Sigmoid colon (tissue), 7 donors: ENCODE results near the gene METTL22. TPM values are rescaled to one million over a fixed set of nuclear protein-coding genes. Genes with fewer than 3 reads are reported as not detected.

Experiments
- DNase-seq: peaks from one replicate; pipeline ENCODE4 v3.0.0-alpha.2; 2019
- H3K27ac ChIP-seq, 4 donors: fragments of 200-600 bp; sonication (generic); one replicate each; pipeline ENCODE4 v1.5.1; 2016 to 2019; ENCODE audit warnings: mild to moderate bottlenecking in 1 of 4
- H3K27me3 ChIP-seq, 3 donors: fragments of 200-600 bp; sonication (generic); one replicate each; pipeline ENCODE4 v1.5.1; 2019; ENCODE audit warnings: mild to moderate bottlenecking in 1 of 3
- H3K36me3 ChIP-seq, 4 donors: fragments of 200-600 bp; sonication (generic); one replicate each; pipeline ENCODE4 v1.5.1; 2016 to 2019
- H3K4me1 ChIP-seq, 4 donors: fragments of 200-600 bp; sonication (generic); one replicate each; pipeline ENCODE4 v1.5.1; 2017 to 2019
- H3K4me3 ChIP-seq, 4 donors: fragments of 200-600 bp; sonication (generic); one replicate each; pipeline ENCODE4 v1.5.1; 2017 to 2019; ENCODE audit warnings: mild to moderate bottlenecking in 2 of 4, moderate library complexity in 1 of 4
- H3K9me3 ChIP-seq, 4 donors: fragments of 200-600 bp in 3 of 4; sonication (generic) in 3 of 4; one replicate each; pipeline versions ENCODE4 v1.5.1 to v1.6.1; 2013 to 2019
- EP300 ChIP-seq, 4 donors: sonication (generic); formaldehyde crosslinking; IDR thresholded peaks; one replicate each; pipeline ENCODE4 v1.6.1; 2017; ENCODE audit warnings: antibody characterized with exemption in 4 of 4
- POLR2A ChIP-seq, 2 donors: fragments of 450-650 bp; IDR thresholded peaks; one replicate each; pipeline ENCODE4 v1.6.1; 2016; ENCODE audit warnings: antibody characterized with exemption in 2 of 2, mild to moderate bottlenecking in 2 of 2, moderate library complexity in 2 of 2
- POLR2AphosphoS5 ChIP-seq, 4 donors: sonication (generic); formaldehyde crosslinking; IDR thresholded peaks; one replicate each; pipeline ENCODE4 v1.6.1; 2017; ENCODE audit warnings: antibody characterized with exemption in 4 of 4
- WGBS, 2 donors: extraction: QIAGEN DNeasy Blood & Tissue Kit; methylation state at CpG; one replicate each; pipeline ENCODE4 v1.1.7; 2013; 5-methylcytosine and 5-hydroxymethylcytosine counted together
- intact Hi-C: fragments of 100-400 bp; cut with DNase I; formaldehyde crosslinking; loops from one replicate; pipeline ENCODE4 v1.15.1; 2023
- polyA plus RNA-seq, 3 donors: library from polyadenylated mRNA; stranded (reverse); fragments of 200-250 nt; gene quantifications; one replicate each; pipeline ENCODE4 v1.2.3, GENCODE V29; 2013
- total RNA-seq, 4 donors: library from RNA; depleted of rRNA; stranded (reverse); fragments of >200 nt; gene quantifications; one replicate each; pipeline ENCODE4 v1.1.0, GENCODE V29; 2016
- TF ChIP-seq, protein P1 (sequence below), 4 experiments: fragments of 450-650 bp in 3 of 4; fragments of 200-600 bp in 1 of 4; IDR thresholded peaks; one replicate each; pipeline ENCODE4 v1.5.1; 2016 to 2019; ENCODE audit warnings: antibody characterized with exemption in 4 of 4, mild to moderate bottlenecking in 3 of 4, moderate library complexity in 2 of 4
- donor health status: healthy with polysubstance abuse.
- donor health status: Bipolar disorder and iron deficiency.
- donor health status: healthy.

METTL22 gene
- total and polyA plus RNA-seq, 7 donors: 8.6 to 55.1 (median 25.3) TPM

GRCh38 chr16:8600144-8600775 lies 21.2 kb upstream of the METTL22 start:
- no peaks in the 10 kb centered on the region for H3K4me1 ChIP-seq
- no peak for DNase-seq
- no peaks in the 10 kb centered on the region for H3K36me3 ChIP-seq
- intact Hi-C loops: no loop called here
- 64 to 65% methylated on average over 11 of the region's 11 CpGs for WGBS, 2 donors
- no peaks in the 10 kb centered on the region for H3K27me3 ChIP-seq
- H3K27ac ChIP-seq: no peak overlapping the region
- TF ChIP-seq EP300 (IDR thresholded peaks at IDR 0.05) (no peak), POLR2AphosphoS5 (IDR thresholded peaks at IDR 0.05) (no peak), POLR2A (IDR thresholded peaks at IDR 0.05) (no peak)
- TF ChIP-seq, protein P1, sequence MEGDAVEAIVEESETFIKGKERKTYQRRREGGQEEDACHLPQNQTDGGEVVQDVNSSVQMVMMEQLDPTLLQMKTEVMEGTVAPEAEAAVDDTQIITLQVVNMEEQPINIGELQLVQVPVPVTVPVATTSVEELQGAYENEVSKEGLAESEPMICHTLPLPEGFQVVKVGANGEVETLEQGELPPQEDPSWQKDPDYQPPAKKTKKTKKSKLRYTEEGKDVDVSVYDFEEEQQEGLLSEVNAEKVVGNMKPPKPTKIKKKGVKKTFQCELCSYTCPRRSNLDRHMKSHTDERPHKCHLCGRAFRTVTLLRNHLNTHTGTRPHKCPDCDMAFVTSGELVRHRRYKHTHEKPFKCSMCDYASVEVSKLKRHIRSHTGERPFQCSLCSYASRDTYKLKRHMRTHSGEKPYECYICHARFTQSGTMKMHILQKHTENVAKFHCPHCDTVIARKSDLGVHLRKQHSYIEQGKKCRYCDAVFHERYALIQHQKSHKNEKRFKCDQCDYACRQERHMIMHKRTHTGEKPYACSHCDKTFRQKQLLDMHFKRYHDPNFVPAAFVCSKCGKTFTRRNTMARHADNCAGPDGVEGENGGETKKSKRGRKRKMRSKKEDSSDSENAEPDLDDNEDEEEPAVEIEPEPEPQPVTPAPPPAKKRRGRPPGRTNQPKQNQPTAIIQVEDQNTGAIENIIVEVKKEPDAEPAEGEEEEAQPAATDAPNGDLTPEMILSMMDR (IDR thresholded peaks at IDR 0.05): no peak
- H3K4me3 ChIP-seq: no peak overlapping the region
- H3K9me3 ChIP-seq: peaks cover 0 to 4% (median 3%) of the 10 kb centered on the region in 4 donors

GRCh38 chr16:8605554-8605953 lies 15.9 kb upstream of the METTL22 start:
- Histone ChIP-seq H3K4me1 (no peaks in the 10 kb centered on the region), H3K9me3 (no peaks in the 10 kb centered on the region), H3K4me3 (no peak overlapping the region), H3K27ac (no peak overlapping the region), H3K27me3 (peaks cover 0 to 14% (median 0%) of the 10 kb centered on the region in 3 donors), H3K36me3 (no peaks in the 10 kb centered on the region)
- DNase-seq: no peak
- intact Hi-C loops: no loop called here
- TF ChIP-seq POLR2A (IDR thresholded peaks at IDR 0.05) (no peak), EP300 (IDR thresholded peaks at IDR 0.05) (no peak), POLR2AphosphoS5 (IDR thresholded peaks at IDR 0.05) (no peak)
- TF ChIP-seq, protein P1 (IDR thresholded peaks at IDR 0.05): no peak

DNA sequence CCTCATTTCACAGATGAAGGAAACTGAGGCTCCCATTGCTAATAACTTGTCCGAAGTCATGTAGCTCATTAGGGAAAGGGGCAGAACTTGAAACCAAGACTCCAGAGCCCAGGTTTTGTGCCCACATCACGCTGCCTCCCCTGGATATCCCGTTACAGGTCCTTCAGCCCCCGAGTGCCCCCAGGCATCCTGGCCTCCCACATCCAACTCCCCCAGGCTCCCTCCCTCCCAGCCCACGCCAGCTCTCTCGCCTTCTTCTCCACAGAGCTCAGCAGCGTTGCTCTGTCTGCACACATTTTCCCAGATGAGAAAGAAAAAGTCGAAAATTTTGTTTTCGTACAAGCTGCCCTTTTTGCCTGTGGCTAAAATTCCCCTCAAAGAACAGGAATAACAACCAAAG lies 14.3 kb upstream of the METTL22 start:
- intact Hi-C loops: no loop called here
- DNase-seq: no peak
- 79 to 80% methylated on average over 9 of the region's 9 CpGs for WGBS, 2 donors
- Histone ChIP-seq H3K9me3 (no peaks in the 10 kb centered on the region), H3K4me3 (no peak overlapping the region), H3K4me1 (no peaks in the 10 kb centered on the region), H3K27ac (no peak overlapping the region), H3K27me3 (peaks cover 0 to 14% (median 0%) of the 10 kb centered on the region in 3 donors), H3K36me3 (no peaks in the 10 kb centered on the region)
- TF ChIP-seq, protein P1 (IDR thresholded peaks at IDR 0.05): no peak
- TF ChIP-seq EP300 (IDR thresholded peaks at IDR 0.05): no peak
- no peak for TF ChIP-seq POLR2AphosphoS5 (IDR thresholded peaks at IDR 0.05)
- no peak for TF ChIP-seq POLR2A (IDR thresholded peaks at IDR 0.05)

DNA sequence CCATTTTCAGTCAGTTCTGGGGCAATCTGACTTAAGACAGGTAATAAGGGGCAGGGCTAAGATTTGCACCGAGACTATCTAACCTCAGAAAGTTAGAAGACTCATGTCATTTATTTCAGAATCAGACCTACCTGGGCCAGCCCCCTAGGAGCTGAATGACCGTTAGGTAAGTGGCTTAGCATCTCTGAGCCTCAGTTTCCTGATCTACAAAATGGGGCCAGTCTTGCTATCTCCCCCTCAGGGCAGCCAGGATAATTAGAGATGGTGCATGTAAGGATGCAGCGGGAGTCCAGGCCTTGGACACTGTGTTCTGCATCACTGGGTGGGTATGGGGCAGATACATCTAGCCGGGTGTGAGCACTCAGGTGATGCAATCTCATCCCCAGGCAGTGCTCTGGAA lies 10.4 kb upstream of the METTL22 start:
- Histone ChIP-seq H3K27me3 (peaks cover 0 to 17% (median 0%) of the 10 kb centered on the region in 3 donors), H3K4me3 (no peak overlapping the region), H3K27ac (no peak overlapping the region), H3K4me1 (no peaks in the 10 kb centered on the region), H3K9me3 (no peaks in the 10 kb centered on the region), H3K36me3 (no peaks in the 10 kb centered on the region)
- WGBS, 2 donors: 83% methylated on average over 4 of the region's 4 CpGs
- DNase-seq: no peak
- TF ChIP-seq POLR2A (IDR thresholded peaks at IDR 0.05): no peak
- no peak for TF ChIP-seq EP300 (IDR thresholded peaks at IDR 0.05)
- TF ChIP-seq POLR2AphosphoS5 (IDR thresholded peaks at IDR 0.05): no peak
- TF ChIP-seq, protein P1 (IDR thresholded peaks at IDR 0.05): no peak
- intact Hi-C loops: no loop called here
